Neuronal stem cell (in vitro differentiated cells): Measurements from ENCODE around the gene TBC1D10A.

Source experiments
- DNase-seq: peaks from one replicate; pipeline ENCODE4 v3.0.0-alpha.2; 2013; ENCODE audit warnings: low spot score
- H2AFZ ChIP-seq: one replicate; pipeline ENCODE4 v1.6.1; 2013; ENCODE audit warnings: mild to moderate bottlenecking, low read length, inconsistent platforms
- H2AK5ac ChIP-seq: 2 replicates; pipeline ENCODE4 v1.6.1; 2013; ENCODE audit warnings: low read depth, mild to moderate bottlenecking, inconsistent platforms, low read length, moderate library complexity, mixed read lengths
- H2BK120ac ChIP-seq: 2 replicates; pipeline ENCODE4 v1.6.1; 2013; ENCODE audit warnings: low read depth, mild to moderate bottlenecking, inconsistent platforms, low read length, moderate library complexity, mixed read lengths
- H2BK12ac ChIP-seq: one replicate; pipeline ENCODE4 v1.6.1; 2013; ENCODE audit warnings: low read length, inconsistent platforms
- H2BK15ac ChIP-seq: 2 replicates; pipeline ENCODE4 v1.6.1; 2013; ENCODE audit warnings: mild to moderate bottlenecking, low read length, inconsistent platforms, mixed read lengths
- H2BK5ac ChIP-seq: one replicate; pipeline ENCODE4 v1.6.1; 2013; ENCODE audit warnings: inconsistent platforms, mild to moderate bottlenecking, low read length, moderate library complexity
- H3K14ac ChIP-seq: one replicate; pipeline ENCODE4 v1.6.1; 2013; ENCODE audit warnings: low read length, inconsistent platforms
- H3K18ac ChIP-seq: 2 replicates; pipeline ENCODE4 v1.6.1; 2013; ENCODE audit warnings: low read length, inconsistent platforms
- H3K23ac ChIP-seq: 2 replicates; pipeline ENCODE4 v1.6.1; 2013; ENCODE audit warnings: low read depth, mild to moderate bottlenecking, mixed read lengths, low read length, inconsistent platforms; ENCODE audit not compliant: poor library complexity
- H3K27ac ChIP-seq: replicated peaks from 3 replicates; pipeline ENCODE4 v1.5.1; 2013; ENCODE audit warnings: low read length, inconsistent platforms
- H3K27me3 ChIP-seq, 3 experiments: 2 replicates each; pipeline ENCODE4 v1.6.1; 2013; ENCODE audit warnings: low read length in 3 of 3, mild to moderate bottlenecking in 2 of 3, inconsistent platforms in 1 of 3, low read depth in 1 of 3, mixed read lengths in 1 of 3, moderate library complexity in 1 of 3; ENCODE audit not compliant: control insufficient read depth in 3 of 3, insufficient read depth in 3 of 3
- H3K36me3 ChIP-seq, 2 donors: replicated peaks in 1 of 2; 2 replicates each; pipeline ENCODE4 v1.6.1; 2013; ENCODE audit warnings: low read length in 2 of 2; ENCODE audit not compliant: control insufficient read depth in 2 of 2, insufficient read depth in 2 of 2
- H3K4ac ChIP-seq: 2 replicates; pipeline ENCODE4 v1.6.1; 2013; ENCODE audit warnings: inconsistent platforms, mild to moderate bottlenecking, low read length, moderate library complexity
- H3K4me1 ChIP-seq, 2 donors: 1 replicate in 1 of 2; 2 replicates in 1 of 2; pipeline ENCODE4 v1.6.1; 2013; ENCODE audit warnings: low read length in 2 of 2, low read depth in 1 of 2; ENCODE audit not compliant: control insufficient read depth in 2 of 2, insufficient read depth in 1 of 2
- H3K4me2 ChIP-seq: one replicate; pipeline ENCODE4 v1.6.1; 2013; ENCODE audit warnings: mild to moderate bottlenecking, low read length, inconsistent platforms; ENCODE audit not compliant: insufficient read depth, poor library complexity, severe bottlenecking
- H3K4me3 ChIP-seq, 2 donors: 2 replicates each; pipeline ENCODE4 v1.5.1; 2013; ENCODE audit warnings: low read length in 2 of 2, mild to moderate bottlenecking in 2 of 2, inconsistent platforms in 1 of 2, moderate library complexity in 1 of 2
- H3K79me1 ChIP-seq: one replicate; pipeline ENCODE4 v1.6.1; 2013; ENCODE audit warnings: low read depth, mild to moderate bottlenecking, inconsistent platforms, low read length, moderate library complexity
- H3K9ac ChIP-seq: one replicate; pipeline ENCODE4 v1.6.1; 2013; ENCODE audit warnings: mild to moderate bottlenecking, low read depth, low read length, inconsistent platforms; ENCODE audit not compliant: poor library complexity
- H3K9me3 ChIP-seq, 2 donors: replicated peaks in 1 of 2; 2 replicates each; pipeline versions ENCODE3 to v1.6.1; 2013; ENCODE audit warnings: low read length in 2 of 2, mild to moderate bottlenecking in 2 of 2, inconsistent platforms in 1 of 2, low read depth in 1 of 2, mixed read lengths in 1 of 2, moderate library complexity in 1 of 2; ENCODE audit not compliant: control insufficient read depth in 2 of 2, insufficient read depth in 1 of 2
- H4K8ac ChIP-seq: one replicate; pipeline ENCODE4 v1.6.1; 2013; ENCODE audit warnings: low read depth, mild to moderate bottlenecking, inconsistent platforms, low read length, moderate library complexity
- H4K91ac ChIP-seq: one replicate; pipeline ENCODE4 v1.6.1; 2013; ENCODE audit warnings: low read length, low read depth, mild to moderate bottlenecking, inconsistent platforms; ENCODE audit not compliant: poor library complexity
- WGBS, 2 donors: extraction: QIAGEN DNeasy Blood & Tissue Kit; methylation state at CpG; one replicate each; pipeline ENCODE4 v1.1.7; 2013; ENCODE audit warnings: missing lambda C conversion rate in 2 of 2, mixed read lengths in 1 of 2; ENCODE audit not compliant: insufficient read length in 2 of 2, insufficient replicate concordance in 1 of 2; ENCODE audit errors: extremely low coverage in 2 of 2; 5-methylcytosine and 5-hydroxymethylcytosine counted together

TBC1D10A gene

DNA sequence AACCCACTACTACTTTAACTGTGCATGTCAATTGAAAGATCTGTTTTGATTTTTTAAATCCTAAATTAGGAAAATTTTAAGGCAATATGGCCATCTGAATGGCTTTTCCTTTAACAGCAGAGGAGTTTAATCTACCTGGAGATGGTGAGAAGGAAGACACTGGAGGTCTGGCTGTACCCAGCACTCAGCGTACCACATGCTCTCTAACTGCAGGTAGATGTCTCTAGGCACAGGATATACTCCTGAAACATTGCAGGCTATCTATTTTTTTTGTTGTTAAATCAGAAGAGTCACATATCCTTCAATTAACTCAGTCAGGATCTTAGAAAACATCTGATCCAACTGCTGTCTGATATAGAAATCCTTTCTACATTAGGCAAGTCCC is 20.1 kb downstream of the TBC1D10A start:
- Histone ChIP-seq H2BK5ac (no peak overlapping the region), H4K8ac (no peak overlapping the region), H3K4me2 (no peak overlapping the region), H3K18ac (no peak overlapping the region), H2AFZ (no peak overlapping the region), H3K9ac (no peak overlapping the region), H4K91ac (no peak overlapping the region), H2AK5ac (no peak overlapping the region), H3K4me3 (no peak overlapping the region), H3K9me3 (no peaks in the 10 kb centered on the region), H2BK12ac (no peak overlapping the region), H3K36me3 (no peaks in the 10 kb centered on the region), H3K4me1 (peaks cover 4 to 6% of the 10 kb centered on the region in 2 donors), H3K14ac (no peak overlapping the region), H3K23ac (no peak overlapping the region), H2BK15ac (no peak overlapping the region), H3K27me3 (no peaks in the 10 kb centered on the region), H3K79me1 (no peaks in the 10 kb centered on the region), H2BK120ac (no peak overlapping the region), H3K27ac (no peak overlapping the region), H3K4ac (no peak overlapping the region)
- DNase-seq, result no peak
- whole genome bisulfite sequencing, 2 donors, result no CpG with 5 or more reads among the region's 1 CpG

DNA sequence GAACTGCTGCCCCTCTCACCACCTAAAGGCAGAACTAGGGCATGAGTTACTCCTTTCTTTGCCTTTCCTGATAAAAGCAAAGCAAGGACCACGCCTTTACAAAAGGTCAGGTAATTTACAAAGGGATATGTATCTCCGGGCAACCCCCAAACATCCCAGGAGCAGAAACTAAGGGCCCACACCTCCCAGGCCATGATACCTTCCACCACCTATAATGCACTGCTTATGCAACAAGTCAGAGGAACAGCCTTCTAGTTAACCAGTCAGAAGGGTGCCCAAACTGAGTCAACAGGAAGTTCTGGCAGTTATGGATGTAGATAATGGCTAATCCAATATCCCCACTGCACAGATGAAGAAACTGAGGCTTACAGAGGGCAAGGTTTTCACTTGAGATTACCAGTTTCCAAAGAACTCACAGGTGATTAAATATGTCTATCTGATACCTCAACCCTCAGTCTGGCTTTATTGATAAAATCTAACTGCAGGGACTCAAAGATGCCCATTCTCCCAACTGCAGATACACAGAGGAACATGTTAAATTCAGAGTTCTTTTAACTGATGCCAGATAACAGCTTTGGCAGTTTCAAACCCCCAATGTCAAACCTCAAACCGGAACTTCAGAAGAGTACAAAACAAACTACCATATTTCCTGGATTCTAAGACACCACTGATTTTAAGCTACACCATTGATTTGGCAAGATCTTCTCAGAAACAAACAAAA is 20.7 kb downstream of the TBC1D10A start:
- Histone ChIP-seq H2BK15ac (no peak overlapping the region), H2BK12ac (no peak overlapping the region), H4K8ac (no peak overlapping the region)

DNA sequence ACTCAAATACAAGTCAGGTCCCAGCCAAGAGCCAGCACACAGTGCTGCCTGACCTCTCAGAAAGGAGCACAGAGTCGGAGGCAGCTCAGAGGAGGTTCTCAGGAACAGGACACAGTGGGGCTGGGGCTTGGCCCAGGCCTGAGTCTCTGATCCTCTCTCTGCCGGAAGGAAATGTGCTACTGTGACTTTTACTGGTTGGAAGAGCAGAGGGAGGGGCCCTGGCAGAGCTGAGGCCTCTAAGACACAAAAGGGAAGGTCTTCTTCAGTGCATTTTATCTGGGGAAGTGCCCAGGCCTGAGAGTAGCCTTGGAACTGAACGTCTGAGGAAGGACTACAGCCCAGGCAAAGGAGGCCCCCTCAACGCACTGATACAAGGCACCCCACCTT is 21.2 kb downstream of the TBC1D10A start:
- Histone ChIP-seq H3K18ac (no peak overlapping the region), H2BK120ac (no peak overlapping the region), H2BK5ac (no peak overlapping the region), H3K9me3 (no peaks in the 10 kb centered on the region), H3K14ac (no peak overlapping the region), H2AFZ (no peak overlapping the region), H2BK12ac (no peak overlapping the region), H3K36me3 (no peaks in the 10 kb centered on the region), H3K4me3 (no peak overlapping the region), H3K4me1 (peaks cover 4 to 8% of the 10 kb centered on the region in 2 donors), H4K91ac (no peak overlapping the region), H3K27me3 (no peaks in the 10 kb centered on the region), H3K27ac (no peak overlapping the region), H3K79me1 (no peaks in the 10 kb centered on the region), H2AK5ac (no peak overlapping the region), H3K4ac (no peak overlapping the region), H3K4me2 (no peak overlapping the region), H2BK15ac (no peak overlapping the region), H3K9ac (no peak overlapping the region), H3K23ac (no peak overlapping the region), H4K8ac (no peak overlapping the region)
- no peak for DNase-seq
- WGBS, 2 donors, result no CpG with 5 or more reads among the region's 4 CpGs

More for the DNA sequence above, 20.7 kb downstream of the TBC1D10A start:
- H3K27ac ChIP-seq, result no peak overlapping the region
- H3K14ac ChIP-seq, result no peak overlapping the region
- no peak overlapping the region for H2AK5ac ChIP-seq
- no peak overlapping the region for H3K18ac ChIP-seq
- no peak overlapping the region for H3K4ac ChIP-seq
- no peak overlapping the region for H2BK120ac ChIP-seq
- no peaks in the 10 kb centered on the region for H3K27me3 ChIP-seq
- H3K4me1 ChIP-seq, result peaks cover 4 to 8% of the 10 kb centered on the region in 2 donors
- H3K4me3 ChIP-seq, result no peak overlapping the region
- no peaks in the 10 kb centered on the region for H3K36me3 ChIP-seq
- no peaks in the 10 kb centered on the region for H3K9me3 ChIP-seq
- no peak overlapping the region for H2BK5ac ChIP-seq
- H3K9ac ChIP-seq, result no peak overlapping the region
- no peak for DNase-seq
- no CpG with 5 or more reads among the region's 3 CpGs for WGBS, 2 donors
- H3K4me2 ChIP-seq, result no peak overlapping the region
- no peaks in the 10 kb centered on the region for H3K79me1 ChIP-seq
- H3K23ac ChIP-seq, result no peak overlapping the region
- H2AFZ ChIP-seq, result no peak overlapping the region
- H4K91ac ChIP-seq, result no peak overlapping the region

DNA sequence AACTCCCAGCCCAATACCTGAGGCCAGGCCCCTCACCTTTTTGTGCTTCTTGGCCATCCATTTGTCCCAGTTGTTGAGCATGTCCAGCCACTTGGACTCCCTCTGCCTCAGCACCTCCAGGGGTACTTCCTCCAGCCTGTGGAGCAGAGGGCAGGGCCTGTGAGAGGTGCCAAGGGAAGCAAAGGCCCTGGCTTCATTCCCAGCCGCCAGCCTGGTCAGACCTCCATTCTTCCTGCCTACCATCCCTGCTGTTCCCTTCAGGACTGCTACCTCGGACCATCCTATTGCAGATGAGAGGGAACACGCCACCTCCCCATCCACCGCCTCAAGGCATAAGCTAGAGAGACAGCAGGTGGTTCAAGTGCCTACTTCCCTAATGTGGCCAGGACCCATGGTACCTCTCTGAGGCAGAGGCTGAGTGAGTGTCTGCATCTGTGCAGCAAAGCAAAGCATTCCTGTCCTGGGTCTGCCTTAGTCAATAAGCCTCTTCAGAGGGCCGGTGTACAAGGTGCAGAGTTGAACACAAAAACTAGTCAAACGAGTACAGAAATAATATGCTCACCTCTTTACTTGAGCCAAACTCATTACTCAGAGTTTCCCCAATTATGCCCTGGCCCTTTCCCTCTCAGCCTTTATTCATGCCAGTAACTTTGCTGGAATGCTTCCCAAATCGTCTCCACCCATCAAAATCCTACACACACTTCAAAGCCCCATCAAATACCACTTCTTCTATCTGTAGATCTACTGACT is 22.1 kb downstream of the TBC1D10A start:
- Histone ChIP-seq H3K79me1 (no peaks in the 10 kb centered on the region), H3K9me3 (no peaks in the 10 kb centered on the region), H3K23ac (no peak overlapping the region), H2AFZ (no peak overlapping the region), H4K91ac (no peak overlapping the region), H3K36me3 (no peaks in the 10 kb centered on the region), H4K8ac (no peak overlapping the region), H3K14ac (peak overlapping the region; percentile 10), H3K27me3 (no peaks in the 10 kb centered on the region), H3K4me3 (no peak overlapping the region), H3K4me2 (no peak overlapping the region), H2BK15ac (no peak overlapping the region), H2BK5ac (no peak overlapping the region), H3K27ac (no peak overlapping the region), H3K4me1 (peaks cover 4 to 8% of the 10 kb centered on the region in 2 donors), H2AK5ac (no peak overlapping the region), H3K4ac (no peak overlapping the region), H2BK12ac (no peak overlapping the region), H3K9ac (no peak overlapping the region), H2BK120ac (no peak overlapping the region), H3K18ac (no peak overlapping the region)
- no peak for DNase-seq
- no CpG with 5 or more reads among the region's 7 CpGs for WGBS, 2 donors
